GM19240 (cell line): ENCODE data around the gene NEURL2.

ENCODE experiments used
- DNase-seq: peaks from one replicate; pipeline ENCODE4 v3.0.0; 2011; ENCODE audit warnings: low spot score; ENCODE audit not compliant: insufficient read length

The NEURL2 gene

DNA sequence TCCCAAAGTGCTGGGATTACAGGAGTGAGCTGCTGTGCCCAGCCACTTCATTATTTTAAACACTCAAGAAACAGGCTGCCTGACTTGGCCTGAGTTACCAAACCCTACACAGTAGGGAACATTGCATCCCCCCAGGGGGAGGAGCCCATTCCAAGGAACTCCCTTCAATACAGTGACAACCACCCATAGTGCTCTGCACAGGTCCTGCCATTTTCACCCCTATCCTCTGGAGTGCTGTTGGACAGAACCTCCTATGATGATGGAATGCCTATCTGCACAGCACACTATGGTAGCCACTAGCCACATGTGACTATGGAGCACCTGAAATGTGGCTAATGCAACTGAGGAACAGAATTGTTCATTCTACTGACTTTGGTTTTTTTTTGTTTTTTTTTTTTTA, 45.6 kb downstream of the NEURL2 start:
- no peak for DNase-seq

DNA sequence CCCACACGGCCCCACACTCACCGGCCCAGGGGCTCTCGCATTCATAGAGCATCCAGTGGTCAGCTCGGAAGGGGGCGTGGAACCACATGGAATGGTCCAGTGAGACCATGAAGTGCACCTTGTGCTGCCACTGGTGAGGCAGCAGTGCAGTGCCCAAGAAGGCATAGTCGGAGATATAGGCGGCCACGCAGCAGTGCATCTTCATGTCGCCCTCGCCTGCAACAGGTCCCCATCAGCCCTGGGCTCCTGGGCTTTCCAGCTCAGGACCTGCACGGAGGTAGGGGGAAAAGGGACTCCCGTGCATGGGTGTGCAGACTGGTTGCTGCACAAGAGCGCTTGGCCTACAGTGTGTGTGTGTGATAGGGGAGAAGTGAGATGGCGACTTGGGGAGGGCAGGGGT, 47.5 kb downstream of the NEURL2 start:
- DNase-seq: no peak

DNA sequence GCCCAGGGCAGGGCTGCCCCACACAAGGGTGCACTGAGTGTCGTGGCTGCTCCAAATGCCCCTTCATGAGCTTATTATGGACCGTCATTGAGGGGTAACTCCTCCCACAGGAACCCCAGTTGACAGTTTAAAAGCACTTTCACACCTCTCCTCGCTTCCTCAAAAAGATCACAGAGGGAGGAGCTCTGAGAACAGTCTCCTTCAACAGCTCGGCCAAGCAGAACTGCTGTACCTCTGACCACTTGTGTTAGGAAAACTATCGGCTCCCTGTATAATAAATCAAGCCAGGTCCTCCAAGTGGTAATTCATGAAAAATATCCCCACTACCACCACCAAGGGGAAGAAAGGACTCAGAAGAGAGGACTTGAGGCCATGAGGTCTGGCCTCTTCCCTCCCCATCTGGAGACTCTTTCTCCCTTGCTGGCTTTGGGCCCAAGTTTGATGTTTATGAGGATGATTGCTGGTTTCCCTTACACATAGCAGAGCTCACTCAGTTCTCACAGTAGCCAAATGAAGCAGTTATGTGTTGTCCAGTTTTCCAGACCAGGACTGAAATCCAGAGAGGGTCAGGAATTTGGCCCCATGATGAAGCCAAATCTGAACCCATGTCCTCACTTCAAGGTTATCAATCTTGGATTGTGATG, 48.7 kb downstream of the NEURL2 start:
- no peak for DNase-seq

DNA sequence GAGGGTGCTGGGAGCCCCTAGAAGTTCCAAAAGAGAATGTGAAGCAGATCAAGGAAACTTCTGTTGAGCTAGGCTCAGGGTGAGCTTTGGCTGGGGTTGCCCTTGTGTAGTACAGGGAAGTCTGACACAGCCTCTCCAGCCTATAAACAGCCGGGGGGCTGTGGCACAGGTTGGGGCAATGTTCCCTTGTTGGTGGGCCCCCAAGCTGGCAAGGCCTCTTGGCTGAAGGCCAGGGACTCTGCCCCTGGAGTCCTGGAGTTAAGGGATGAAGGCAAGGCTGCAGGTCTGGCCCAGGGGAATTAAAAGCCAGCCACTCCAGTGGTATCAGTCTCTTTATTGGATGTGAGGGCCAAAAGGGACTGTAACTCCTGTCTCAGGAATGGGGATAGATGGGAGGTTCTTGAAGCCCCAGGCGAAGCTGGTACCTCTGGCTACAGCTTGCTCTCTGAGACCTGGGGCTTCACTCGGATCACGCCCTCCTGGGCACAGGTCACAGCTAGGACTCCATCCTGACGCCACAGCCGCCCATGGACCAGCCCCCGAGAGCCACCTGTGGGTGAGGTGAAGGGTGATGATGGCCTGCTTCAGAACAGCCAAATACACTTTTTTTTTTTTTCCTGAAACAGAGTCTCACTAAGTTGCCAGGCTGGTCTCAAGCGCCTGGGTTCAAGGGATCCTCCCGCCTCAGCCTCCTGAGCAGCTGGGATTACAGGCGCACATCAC, 49.4 kb downstream of the NEURL2 start:
- DNase-seq: no peak

DNA sequence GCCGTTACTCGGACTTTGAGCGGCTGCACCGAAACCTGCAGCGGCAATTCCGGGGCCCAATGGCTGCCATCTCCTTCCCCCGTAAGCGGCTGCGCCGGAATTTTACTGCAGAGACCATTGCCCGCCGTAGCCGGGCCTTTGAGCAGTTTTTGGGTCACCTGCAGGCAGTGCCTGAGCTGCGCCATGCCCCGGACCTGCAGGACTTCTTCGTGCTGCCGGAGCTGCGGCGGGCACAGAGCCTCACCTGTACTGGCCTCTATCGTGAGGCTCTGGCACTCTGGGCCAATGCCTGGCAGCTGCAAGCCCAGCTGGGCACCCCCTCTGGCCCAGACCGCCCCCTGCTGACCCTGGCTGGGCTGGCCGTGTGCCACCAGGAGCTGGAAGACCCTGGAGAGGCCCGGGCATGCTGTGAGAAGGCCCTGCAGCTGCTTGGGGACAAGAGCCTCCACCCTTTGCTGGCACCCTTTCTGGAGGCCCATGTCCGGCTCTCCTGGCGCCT, 50.3 kb downstream of the NEURL2 start:
- no peak for DNase-seq
